DMS153 treated with DMSO at 0.1 percent for 48 hours (cell line): Measurements from ENCODE around the gene CLEC3A.
"Not testable (repeated sequence)": the region's sequence is repeated elsewhere in the genome, so short reads cannot be mapped to it uniquely, and the experiment has no call there.

Experiments used
- DNase-seq: peaks from one replicate; lab custom pipeline; 2025; ENCODE audit not compliant: unreplicated experiment; lab: John Stamatoyannopoulos, UW

The CLEC3A gene, protein sequence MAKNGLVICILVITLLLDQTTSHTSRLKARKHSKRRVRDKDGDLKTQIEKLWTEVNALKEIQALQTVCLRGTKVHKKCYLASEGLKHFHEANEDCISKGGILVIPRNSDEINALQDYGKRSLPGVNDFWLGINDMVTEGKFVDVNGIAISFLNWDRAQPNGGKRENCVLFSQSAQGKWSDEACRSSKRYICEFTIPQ

DNA sequence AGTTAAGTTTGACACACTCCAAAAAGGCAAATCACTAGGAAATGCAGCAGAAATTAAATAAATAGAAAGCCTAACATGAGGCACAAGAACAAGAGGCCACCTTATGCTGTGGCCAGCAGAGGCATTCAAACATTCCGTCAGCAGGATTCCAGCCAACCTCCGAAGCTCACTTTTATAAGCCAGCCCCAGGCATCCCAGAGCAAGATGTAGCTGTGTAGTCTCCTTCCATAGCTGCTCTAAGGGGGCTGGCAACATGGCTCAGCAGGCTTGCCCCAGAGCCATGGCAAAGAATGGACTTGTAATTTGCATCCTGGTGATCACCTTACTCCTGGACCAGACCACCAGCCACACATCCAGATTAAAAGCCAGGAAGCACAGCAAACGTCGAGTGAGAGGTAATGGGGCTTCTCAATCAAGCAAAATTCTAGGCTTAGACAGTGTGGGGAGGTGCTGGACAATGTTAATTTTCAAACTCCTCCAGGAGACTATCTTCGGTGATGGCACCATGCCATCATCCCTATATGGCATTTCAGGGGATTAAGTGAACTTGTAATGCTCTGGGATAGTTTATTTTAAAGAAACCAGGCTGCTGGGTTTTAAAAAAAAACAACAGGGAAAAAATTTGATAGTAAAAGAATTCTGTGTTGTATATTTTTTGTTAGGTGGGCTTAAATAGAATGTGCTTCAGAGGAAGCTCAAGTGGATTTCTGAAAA, at the start of gene CLEC3A:
Gene CLEC3A, plus strand, starts transcription at position 202 of the 714 bp plus-strand sequence. Its CDS starts 79 bp downstream, at position 281.
- DNase-seq: no peak

DNA sequence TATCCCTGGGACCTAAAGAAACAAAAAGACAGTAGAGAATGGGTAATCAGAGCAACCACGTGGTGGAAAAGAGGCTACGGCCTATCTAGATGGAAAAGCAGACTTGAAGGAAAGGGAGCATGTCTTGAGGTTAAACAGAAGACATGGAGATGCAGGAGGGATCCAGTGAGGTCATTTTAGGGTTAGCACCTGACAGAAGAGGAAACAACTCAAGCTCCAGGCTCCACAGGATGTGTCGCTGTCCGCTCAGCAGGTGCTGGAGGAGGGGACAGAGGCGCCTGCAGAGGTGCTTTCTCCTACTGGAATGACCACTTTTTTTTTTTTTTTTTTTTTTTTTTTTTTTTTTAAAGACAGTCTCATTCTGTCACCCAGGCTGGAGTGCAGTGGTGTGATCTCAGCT, 47.5 kb upstream of the CLEC3A start:
- DNase-seq: no peak

DNA sequence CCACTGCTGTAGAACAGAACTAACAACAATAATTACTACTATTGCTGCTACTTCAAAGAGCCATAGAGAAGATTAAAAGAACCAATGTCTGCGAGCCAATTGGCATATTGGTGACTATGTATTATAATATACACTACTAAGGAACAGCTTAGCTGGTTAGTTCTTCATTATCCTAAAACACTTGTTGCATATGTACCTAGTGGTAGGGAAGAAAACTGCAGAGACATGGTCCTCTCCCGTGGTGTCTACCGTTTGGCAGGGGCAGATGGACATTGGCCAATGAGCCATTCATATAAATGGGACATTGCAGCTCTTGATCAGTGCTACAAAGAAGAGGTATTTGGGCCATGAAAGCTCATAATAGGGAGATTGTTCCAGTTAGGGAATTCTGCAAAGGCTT, 46.4 kb upstream of the CLEC3A start:
- DNase-seq: no peak

DNA sequence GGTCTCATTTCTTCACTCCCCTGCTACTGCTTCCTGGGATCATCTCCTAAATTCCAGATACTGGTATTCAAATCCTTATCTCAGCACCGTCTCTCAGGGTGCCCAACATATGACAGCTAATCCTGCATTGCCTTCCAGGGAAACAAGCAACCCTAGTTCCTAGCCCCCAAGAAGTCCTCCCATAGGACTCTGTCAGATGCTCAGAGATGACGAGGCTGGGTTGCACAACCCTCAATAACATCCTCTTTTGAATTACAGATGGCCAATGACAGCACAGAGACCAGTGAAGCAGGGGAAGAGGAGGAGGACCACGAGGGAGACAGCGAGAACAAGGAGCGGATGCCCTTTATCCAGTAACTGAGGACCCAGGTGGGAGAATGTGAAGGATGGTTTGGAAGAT, 45.0 kb upstream of the CLEC3A start:
- no peak for DNase-seq

DNA sequence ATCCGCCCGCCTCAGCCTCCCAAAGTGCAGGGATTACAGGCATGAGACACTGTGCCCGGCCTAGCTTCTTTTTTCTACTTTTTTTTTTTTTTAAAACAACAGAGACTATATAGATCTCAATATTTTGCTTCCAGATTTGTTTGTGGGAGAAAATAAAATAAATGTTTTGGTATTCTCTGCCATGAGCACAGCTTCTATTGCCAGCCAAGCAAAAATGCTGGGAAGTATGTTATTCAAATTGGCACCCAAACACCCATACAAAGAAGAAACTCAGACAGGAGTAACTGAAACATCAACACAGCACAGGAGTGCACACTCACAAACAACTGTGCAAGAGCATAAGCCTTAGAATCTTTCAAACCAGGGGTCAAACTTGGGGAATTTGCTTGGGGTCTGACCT, 37.2 kb upstream of the CLEC3A start:
- no peak for DNase-seq

DNA sequence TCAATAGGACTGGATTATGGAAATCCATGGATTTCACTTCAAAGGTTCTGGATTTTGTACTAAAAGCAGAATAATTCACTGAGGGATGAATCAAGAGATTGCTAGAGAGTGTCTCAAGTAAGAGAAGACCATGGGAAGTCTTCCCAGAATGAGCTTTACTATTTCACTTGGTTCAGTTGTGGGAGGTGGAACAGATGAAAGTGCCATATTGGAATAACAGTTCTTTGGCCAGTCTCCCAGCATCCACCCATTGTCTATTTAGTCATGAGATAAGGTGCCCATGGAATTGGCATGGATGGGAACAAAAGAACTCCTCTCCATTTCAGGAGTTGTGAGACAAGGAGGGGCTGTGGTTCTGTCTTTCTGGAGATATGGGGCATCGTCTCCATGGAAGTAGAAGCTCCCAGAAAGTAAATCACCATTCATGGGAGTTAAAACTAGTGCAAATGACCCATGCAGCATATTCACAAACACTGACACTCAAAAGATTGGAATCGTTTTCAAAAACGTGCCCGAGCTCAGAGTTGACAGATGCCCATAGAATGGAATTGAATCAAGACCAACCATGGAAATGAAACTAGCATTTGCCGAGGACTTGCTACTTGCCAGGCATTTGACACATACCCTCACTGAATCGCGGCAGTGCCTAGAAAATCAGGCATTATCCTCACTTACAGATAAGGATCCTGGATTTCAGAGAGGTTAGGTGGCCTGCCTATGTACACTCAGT, 36.2 kb upstream of the CLEC3A start:
- DNase-seq: no peak

DNA sequence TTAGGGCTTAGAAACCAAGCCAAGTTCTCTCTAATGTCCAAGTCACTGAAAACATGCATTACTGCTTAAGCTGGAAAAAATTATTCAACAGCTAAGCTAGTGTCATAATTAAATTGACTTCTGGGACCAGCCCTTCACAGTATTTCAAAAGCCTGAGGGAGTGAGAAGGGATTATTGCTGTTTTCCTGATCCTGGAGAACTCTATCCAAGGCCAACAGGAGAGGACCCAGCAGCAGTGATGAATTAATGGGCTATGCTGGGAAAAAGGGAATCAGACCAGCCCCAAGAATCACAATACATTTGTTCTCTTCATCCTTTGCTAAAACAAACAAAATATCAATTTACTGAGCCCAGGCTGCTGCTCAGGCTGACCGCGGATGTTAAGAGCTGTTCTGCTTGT, 34.5 kb upstream of the CLEC3A start:
- peak; percentile 65 for DNase-seq

DNA sequence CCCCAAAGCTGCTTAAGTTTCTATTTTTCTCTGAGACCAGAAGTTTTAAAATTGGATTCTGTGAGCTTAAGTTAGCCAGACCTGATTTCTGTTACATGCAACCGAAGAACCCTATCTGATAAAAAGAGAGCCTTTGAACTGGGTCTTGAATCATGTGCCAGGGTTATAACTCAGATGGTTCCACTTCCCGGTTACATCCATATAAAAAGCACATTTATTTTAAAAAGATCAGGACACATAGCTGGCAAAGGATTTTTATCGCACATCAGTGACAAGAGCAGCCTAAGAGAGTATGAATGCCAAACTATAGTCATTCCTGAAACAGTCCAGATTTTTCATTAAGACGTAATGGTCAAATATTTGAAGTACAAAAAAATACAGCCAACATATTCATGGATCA, 32.5 kb upstream of the CLEC3A start:
- no peak for DNase-seq

DNA sequence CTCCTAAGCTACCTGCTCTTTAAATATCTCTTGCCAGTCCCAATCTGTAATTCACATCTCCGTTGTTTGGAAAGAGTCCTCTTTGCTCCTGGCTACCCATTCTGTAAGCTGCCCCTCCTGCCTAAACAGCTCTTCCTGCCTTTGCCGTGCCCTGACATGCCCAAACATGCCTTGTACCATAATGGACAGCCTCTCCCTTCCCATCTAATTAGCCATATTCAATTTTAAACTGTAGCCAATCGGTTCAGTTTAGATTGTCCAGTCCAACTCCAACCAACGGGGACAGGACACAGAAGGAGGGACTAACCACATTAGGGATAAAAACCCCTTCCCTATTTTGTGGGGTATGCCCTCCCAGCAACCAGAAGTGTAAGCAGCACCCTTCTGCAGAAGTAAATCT, 30.6 kb upstream of the CLEC3A start:
- no peak for DNase-seq

DNA sequence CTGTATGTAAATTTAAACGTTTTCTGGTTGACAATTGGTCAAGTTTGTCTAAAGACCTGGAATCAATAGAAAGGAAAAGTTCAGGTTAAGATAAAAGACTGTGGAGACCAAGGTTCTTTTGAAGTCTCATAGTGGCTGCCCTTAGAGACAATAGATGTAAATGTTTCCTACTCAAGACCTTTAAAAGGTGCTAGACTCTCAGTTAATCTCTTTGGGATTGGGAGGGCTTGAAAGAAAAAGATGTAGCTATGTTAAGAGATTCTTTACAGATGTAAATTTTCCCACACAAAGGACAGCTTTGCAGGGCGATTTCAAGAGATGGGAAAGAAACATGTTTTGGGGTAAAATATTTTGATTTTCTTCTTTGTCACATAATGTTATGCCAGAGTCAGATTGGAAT, 30.0 kb upstream of the CLEC3A start:
- not testable (repeated sequence) for DNase-seq

DNA sequence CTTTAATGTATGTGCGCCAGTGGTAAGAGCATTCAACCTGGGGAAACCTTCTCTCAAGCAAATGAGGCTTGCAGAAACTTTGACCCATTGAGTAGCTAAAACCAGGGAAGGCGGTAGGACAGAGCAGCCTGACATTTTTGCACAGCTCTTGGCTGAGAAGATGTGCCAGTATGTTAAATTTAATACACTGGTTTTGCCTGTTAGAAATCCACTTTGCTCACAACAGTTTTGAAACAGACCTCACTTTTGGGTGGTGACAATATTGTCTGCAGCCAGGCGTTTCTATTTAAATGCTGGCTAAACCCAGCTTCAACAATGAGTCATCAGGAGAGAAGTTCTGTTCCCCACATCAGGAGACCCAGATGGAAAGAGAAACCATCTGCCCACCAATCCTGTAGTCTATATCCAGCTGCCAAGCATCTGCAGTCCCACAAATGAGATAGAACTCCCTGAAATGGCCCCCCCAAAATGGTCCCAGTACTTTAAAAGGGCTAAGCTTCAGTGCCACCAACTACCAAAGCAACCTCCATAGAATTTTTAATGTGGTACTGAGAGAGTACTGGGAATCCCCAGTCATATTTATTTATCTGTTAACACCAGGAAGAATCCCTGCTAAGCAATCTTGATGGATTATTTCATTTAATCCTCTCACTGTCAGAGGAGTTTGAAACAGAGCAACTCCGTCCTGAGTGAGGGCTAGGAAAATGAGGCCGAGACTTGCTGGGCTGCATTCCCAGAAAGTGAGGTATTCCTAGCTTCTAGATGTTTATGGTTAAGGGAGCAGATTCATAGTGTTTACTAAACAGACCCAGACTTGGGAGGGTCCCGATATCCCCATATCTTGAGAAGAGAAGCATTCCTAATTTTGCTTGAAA, 29.0 kb upstream of the CLEC3A start:
- no peak for DNase-seq

DNA sequence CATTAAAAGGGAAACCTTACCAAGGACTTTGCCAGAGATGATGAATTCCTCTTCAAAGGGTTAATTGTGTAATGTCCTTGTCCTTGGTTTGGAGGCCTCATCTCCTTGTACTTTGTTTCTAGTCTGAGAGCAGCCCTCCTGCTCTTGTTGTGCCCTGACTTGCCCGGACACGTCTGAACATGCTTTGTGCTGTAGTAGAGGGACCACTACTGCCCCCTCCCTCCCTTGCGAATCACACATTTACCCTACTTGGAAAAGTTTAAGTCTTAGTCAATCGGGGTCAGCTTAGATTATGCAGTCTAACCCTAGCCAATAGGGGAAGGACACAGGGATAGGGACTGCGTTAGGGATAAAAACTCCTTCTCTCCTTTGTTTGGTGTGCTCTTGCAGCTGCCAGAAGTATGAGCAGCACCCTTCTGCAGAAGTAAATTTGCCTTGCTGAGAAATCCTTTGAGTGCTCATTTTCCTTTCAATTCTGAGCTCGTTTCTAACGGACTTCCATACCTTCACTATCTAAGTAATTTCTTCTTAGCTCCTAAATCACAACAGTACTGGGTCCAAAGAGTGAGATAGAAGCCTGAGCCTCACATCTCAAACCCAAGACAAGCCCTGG, 26.4 kb upstream of the CLEC3A start:
- no peak for DNase-seq

DNA sequence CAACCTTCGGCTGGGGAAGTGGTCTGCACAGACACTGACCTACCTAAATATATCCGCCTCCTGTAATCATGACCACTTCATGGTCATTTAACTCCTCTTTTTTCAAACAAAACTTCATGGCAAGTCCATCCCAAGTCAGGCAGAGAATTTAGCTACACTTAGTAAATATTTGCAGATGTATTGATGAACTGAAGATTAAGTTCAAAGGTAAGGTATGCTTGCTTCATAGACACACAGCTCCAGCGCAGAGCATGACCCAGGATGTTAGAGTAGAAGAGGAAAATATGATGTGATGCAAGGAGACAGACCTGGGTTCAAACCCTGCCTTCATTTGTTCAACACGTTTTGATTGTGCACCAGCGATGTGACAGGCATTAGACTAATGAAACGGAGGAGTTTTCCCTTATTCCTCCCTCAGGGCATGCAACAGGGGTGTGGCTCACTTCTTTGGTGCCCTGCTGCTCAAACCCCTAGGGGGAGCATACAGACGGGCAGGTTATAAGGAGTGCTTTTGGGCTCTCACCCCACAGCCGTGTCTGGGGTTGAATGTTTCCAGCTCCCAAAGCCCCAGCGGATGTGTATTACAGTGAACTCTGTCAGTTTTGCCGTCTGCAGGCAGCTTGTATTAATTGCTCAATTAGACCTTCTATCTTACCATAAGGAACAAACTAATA, 23.9 kb upstream of the CLEC3A start:
- no peak for DNase-seq

DNA sequence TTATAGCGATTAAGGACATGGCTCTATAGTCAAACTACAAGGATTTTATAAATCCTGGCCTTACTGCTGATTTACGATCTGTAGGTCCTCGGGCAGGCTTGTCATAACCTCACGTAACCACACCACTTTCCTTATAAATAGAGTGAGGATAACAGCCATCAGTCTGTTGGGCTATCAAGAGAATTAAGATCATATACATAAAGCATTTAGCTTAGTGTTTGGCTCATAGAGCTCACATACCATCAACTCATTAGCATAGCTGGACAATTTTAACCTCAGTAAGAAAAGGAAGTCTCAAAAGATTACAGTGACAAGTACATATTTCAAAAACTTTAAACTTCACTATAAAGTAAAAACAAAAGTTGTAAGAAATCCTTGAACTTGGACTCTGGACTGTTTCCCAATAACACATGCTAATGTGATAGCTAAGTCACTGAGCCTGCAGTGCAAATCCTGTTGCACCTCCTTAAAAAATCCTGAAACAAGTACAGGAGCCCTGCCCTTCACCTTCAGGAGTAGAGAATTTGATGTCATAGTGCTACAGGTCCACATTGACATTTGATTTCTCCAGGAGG, 20.8 kb upstream of the CLEC3A start:
- DNase-seq: no peak

DNA sequence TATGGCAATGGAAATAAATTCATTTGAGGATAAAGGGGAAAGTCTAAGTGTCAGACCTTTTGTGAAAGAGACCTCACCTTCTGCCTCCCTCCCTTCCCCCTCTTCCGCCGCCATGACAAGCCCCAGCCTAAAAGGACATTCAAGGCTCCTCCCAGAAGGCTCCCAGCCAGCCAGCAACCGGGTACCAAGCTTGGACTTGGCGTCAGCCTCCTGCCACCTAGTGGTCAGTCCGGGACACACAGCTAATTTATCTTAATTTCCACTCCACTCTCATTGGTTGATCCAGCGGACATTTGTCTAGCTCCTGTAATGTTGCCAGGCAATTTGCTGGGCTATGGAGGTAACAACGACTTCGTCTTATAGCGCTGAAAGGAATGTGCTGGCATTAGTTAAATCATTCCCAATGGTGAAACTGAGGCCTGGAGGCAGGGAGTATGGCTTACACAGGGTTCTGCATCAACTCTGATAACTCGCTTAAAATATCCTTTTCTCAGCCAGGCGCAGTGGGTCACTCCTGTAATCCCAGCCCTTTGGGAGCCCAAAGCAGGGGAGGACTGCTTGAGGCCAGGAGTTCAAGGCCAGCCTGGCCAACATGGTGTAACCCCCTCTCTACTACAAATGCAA, 19.3 kb upstream of the CLEC3A start:
- peak; percentile 67 for DNase-seq

DNA sequence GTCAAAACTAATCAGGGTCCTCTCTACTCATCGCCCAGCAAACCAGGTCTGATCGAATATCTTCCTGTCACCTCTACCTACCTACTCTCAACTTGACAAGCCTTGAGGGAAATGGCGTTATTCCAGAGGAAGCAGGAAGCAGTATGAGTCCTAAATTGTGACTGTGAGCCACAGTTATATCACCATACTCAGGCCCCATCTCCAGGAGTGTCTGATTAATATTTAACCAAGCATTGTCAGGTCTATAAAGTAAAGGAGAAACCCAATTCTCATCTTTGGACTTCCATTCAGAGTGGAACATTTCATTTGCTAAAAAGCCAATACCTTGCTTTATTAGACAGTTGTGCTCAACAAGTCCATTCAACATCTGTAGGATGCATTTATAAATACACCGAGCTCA, 17.8 kb upstream of the CLEC3A start:
- DNase-seq: no peak

DNA sequence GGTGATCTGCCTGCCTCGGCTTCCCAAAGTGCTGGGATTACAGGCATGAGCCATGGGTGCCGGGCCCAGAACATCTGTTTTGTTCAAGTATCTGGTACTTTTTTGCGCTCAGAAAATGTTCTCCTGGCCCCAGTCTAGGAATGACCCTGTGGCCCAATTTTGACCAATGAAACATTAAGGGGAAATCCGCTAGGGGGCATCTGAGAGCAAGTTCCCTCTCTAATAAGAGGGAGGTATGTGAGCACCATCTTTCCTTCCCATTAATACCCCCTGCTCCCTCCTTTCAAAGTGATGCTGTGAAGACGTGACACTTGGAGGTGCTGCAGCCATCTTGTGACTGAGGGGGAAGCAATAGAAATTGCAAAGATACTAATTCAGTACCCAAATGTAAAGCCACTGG, 16.5 kb upstream of the CLEC3A start:
- no peak for DNase-seq

DNA sequence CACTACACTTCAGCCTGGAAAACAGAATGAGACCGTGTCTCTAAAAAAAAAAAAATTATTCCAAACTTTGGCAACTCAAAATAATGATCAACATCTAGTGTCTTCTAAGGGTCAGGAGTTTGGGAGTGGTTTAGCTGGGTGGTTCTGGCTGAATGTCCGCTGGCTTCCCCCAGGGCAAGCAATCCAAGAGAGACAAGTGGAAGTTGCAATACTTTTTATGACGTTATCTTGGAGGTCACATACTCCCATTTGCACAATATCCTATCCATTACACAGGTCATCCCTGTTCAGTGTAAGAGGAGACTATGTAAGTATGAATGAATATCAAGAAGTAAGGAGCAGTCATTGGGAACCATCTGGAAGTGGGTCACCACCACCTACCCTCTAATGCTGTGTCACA, 15.2 kb upstream of the CLEC3A start:
- no peak for DNase-seq

DNA sequence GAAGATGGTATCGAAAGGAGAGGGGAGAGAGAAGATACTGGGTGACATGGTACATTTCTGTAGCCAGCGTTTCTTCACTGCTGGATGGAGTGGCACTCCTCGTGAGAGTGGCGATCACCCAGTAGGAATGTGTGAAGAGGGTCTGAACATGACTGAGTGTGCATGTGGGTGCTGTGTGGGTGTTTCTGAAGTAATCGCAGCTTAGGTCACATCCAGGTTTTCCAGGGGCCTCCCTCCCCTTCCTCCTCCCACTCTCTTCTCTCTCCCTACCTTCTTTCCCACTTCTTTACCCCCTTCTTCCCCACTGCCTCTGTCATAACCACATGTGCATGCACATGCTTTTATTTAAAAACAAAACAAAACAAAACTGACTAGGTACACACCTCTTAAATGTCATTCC, 1.8 kb downstream of the CLEC3A start:
- DNase-seq: no peak

DNA sequence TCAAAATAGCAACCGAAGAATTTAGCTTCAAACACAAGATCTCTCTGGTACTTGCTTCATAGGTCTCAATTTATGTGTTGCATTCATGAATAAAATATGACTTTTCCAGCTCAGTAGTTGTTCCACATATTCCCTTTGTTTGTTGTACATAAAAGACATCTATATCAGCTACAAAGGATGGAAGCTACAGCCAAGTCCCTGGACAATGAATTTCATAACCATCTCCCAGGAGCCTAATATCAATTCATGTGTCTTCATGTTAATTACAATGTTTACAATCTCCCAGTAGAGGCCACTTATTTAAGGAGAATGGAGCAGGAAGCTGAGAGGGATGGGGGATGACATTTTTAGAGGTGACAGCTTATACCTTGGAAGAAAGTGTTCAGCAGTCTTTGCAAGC, 3.3 kb downstream of the CLEC3A start:
- DNase-seq: no peak
